Psoas muscle (tissue), 8 donors: ENCODE data around the gene CLC. TPM values are rescaled to one million over a fixed set of nuclear protein-coding genes. Genes with fewer than 3 reads are reported as not detected.

Source experiments
- ATAC-seq, 4 donors: fragments of 200-7000 bp; cut with Tn5 transposase; one replicate each; pipeline ENCODE4 v1.9.1; 2020; ENCODE audit warnings: moderate library complexity in 3 of 4, mild to moderate bottlenecking in 2 of 4
- DNase-seq, 2 donors: peaks; one replicate each; pipeline ENCODE4 v3.0.0-alpha.2; 2020
- H3K27ac ChIP-seq: fragments of 200-600 bp; one replicate; pipeline ENCODE4 v1.8.0; 2022
- H3K27me3 ChIP-seq, 3 donors: fragments of 200-600 bp in 1 of 3; one replicate each; pipeline versions ENCODE4 v1.6.1 to v1.8.0; 2013 to 2022; ENCODE audit warnings: low read length in 2 of 3, mild to moderate bottlenecking in 2 of 3, moderate library complexity in 1 of 3; ENCODE audit not compliant: insufficient read depth in 3 of 3
- H3K36me3 ChIP-seq, 2 donors: fragments of 200-600 bp in 1 of 2; one replicate each; pipeline versions ENCODE4 v1.6.1 to v1.8.0; 2013 to 2022; ENCODE audit warnings: low read depth in 1 of 2, mild to moderate bottlenecking in 1 of 2, moderate library complexity in 1 of 2; ENCODE audit not compliant: insufficient read depth in 1 of 2
- H3K4me1 ChIP-seq: fragments of 200-600 bp; one replicate; pipeline ENCODE4 v1.8.0; 2022
- H3K4me3 ChIP-seq: fragments of 200-600 bp; one replicate; pipeline ENCODE4 v1.8.0; 2022; ENCODE audit warnings: mild to moderate bottlenecking
- H3K9me3 ChIP-seq: fragments of 200-600 bp; one replicate; pipeline ENCODE4 v1.8.0; 2022
- WGBS, 3 donors: extraction: QIAGEN DNeasy Blood & Tissue Kit; methylation state at CpG; one replicate each; pipeline versions ENCODE4 v1.1.6 to v1.1.7; 2013; 5-methylcytosine and 5-hydroxymethylcytosine counted together
- intact Hi-C, 2 donors: fragments of 100-400 bp; cut with DNase I; formaldehyde crosslinking; loops; one replicate each; pipeline versions ENCODE4 v1.11.0 to v1.14.2; 2022
- polyA plus RNA-seq, 3 donors: library from polyadenylated mRNA; stranded (reverse); fragments of 200-250 nt; gene quantifications; one replicate each; pipeline ENCODE4 v1.2.3, GENCODE V29; 2013
- total RNA-seq, 4 donors: library from RNA; stranded (reverse); fragmentation: NEBNext Ultra II Directional in 2 of 4; extraction: Animal tissue kit (Norgen Biotek cat#: 25700) in 2 of 4; gene quantifications; one replicate each; pipeline versions ENCODE4 v1.2.1 to v1.2.4, GENCODE V29; 2021 to 2023
- TF ChIP-seq, protein P1 (sequence below): fragments of 200-600 bp; IDR thresholded peaks from one replicate; pipeline ENCODE4 v1.8.0; 2022; ENCODE audit warnings: antibody characterized with exemption
- donor health status: healthy with polysubstance abuse.
- donor health status: DM: no; HTN: no; CAD: no; lungs with moderate emphysema.
- donor health status: Bipolar disorder and iron deficiency.
- donor health status: healthy.
- donor health status: DM: yes; HTN: yes; CAD: no.
- donor health status: DM: no; HTN: no; CAD: no.
- donor health status: DM: no; HTN: no; CAD: no.
- donor health status: DM: yes; HTN: yes; CAD: no.

The CLC gene
- total and polyA plus RNA-seq, 7 donors, result 0.59 TPM; not detected in 6

DNA sequence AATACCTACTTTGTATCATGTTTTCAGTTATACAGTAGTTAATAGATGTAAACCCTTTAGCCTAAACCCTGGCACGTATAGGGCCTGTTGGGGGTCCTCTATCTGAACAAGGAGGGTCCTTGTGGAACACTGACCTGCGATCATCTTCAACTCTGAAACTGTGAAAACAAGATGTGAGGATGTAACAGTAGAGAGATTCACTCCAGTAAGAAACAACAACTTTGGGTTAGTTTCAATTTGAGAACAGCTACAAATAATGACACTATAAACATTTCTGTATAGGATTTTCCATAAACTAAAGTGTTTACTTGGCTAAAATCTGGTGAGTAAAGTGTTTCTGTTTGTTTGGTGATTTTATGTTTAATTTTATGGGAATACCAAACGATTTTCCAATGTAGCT lies 2.1 kb downstream of the CLC start:
- 31 to 64% (median 33%) methylated on average over 3 of the region's 3 CpGs for WGBS, 3 donors
- Histone ChIP-seq H3K4me3 (no peak overlapping the region), H3K9me3 (no peaks in the 10 kb centered on the region), H3K36me3 (no peaks in the 10 kb centered on the region), H3K4me1 (no peaks in the 10 kb centered on the region), H3K27me3 (no peaks in the 10 kb centered on the region), H3K27ac (no peak overlapping the region)
- intact Hi-C loops, result no loop called here
- DNase-seq (no peak), ATAC-seq (no peak)
- TF ChIP-seq, protein P1, sequence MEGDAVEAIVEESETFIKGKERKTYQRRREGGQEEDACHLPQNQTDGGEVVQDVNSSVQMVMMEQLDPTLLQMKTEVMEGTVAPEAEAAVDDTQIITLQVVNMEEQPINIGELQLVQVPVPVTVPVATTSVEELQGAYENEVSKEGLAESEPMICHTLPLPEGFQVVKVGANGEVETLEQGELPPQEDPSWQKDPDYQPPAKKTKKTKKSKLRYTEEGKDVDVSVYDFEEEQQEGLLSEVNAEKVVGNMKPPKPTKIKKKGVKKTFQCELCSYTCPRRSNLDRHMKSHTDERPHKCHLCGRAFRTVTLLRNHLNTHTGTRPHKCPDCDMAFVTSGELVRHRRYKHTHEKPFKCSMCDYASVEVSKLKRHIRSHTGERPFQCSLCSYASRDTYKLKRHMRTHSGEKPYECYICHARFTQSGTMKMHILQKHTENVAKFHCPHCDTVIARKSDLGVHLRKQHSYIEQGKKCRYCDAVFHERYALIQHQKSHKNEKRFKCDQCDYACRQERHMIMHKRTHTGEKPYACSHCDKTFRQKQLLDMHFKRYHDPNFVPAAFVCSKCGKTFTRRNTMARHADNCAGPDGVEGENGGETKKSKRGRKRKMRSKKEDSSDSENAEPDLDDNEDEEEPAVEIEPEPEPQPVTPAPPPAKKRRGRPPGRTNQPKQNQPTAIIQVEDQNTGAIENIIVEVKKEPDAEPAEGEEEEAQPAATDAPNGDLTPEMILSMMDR, result no peak

DNA sequence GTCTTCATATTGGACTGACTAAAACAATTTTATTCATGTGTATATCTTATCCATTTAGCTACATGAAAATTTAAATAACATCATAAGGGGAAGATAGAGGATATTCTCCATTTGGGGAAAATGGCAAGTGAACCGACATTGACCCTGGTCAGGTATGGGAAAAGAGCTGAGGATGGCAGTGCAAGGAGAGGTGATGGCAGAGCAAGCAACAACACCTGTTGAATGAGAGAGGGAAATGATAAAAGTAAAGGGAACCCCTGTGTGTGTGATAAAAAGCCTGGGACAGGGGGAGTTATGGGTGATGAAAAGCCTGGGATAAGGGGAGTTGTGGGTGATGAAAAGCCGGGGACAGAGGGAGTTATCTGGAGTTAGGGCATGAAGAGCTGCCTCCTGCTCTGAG lies 4.0 kb downstream of the CLC start:
- no peak overlapping the region for H3K4me3 ChIP-seq
- H3K9me3 ChIP-seq, result no peaks in the 10 kb centered on the region
- intact Hi-C loops, result no loop called here
- no peak for DNase-seq
- H3K36me3 ChIP-seq, result no peaks in the 10 kb centered on the region
- 83 to 85% (median 84%) methylated on average over 2 of the region's 2 CpGs for WGBS, 3 donors
- no peaks in the 10 kb centered on the region for H3K4me1 ChIP-seq
- TF ChIP-seq, protein P1, result no peak
- no peaks in the 10 kb centered on the region for H3K27me3 ChIP-seq
- no peak for ATAC-seq
- H3K27ac ChIP-seq, result no peak overlapping the region

DNA sequence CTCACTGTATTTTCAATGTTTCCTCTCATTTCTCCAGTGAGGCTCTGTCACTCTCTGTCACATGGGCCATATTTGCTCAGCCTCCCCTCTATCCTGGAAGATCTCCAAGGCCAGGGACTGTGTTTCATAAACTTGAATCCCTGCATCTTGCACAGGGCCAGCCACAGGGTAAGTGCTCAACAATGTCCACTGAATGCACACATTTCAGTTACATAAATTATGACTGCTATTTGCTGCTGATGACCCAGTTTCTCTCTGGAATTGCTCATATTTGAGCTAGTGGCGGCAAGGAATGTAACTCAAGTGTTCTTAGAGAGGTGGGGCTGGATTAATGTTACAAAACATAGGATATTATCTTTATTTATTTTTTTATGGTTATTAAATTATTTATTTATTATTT lies 6.1 kb downstream of the CLC start:
- Histone ChIP-seq H3K9me3 (no peaks in the 10 kb centered on the region), H3K4me1 (no peaks in the 10 kb centered on the region), H3K4me3 (no peak overlapping the region), H3K27me3 (no peaks in the 10 kb centered on the region), H3K36me3 (no peaks in the 10 kb centered on the region), H3K27ac (no peak overlapping the region)
- TF ChIP-seq, protein P1, result no peak
- WGBS, 3 donors, result 91 to 97% (median 93%) methylated on average over 1 of the region's 1 CpG
- DNase-seq (no peak), ATAC-seq (no peak)
- intact Hi-C loops, result no loop called here

DNA sequence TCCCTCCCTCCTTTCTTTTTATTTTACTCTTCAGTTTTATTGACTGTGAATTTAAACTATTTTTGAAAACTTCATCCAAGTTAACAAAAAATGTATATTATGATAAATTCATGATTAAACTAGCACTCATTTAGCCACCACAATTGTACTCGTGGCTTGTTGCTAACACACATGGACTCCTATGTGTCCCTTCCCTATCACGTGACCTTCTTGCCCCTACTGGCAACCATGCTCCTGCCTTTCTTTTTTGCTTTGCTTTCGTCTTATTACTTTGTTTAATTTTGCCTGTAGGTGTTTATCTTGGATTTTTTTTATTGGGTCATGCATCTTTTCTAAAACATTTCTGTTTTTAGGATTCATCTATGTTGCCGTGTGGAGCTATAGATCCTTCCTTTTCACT lies 8.2 kb downstream of the CLC start:
- 54 to 71% (median 64%) methylated on average over 4 of the region's 4 CpGs for WGBS, 3 donors
- no peak for ATAC-seq
- intact Hi-C loops, result no loop called here
- Histone ChIP-seq H3K9me3 (no peaks in the 10 kb centered on the region), H3K27me3 (no peaks in the 10 kb centered on the region), H3K4me3 (no peak overlapping the region), H3K4me1 (no peaks in the 10 kb centered on the region), H3K27ac (no peak overlapping the region), H3K36me3 (no peaks in the 10 kb centered on the region)
- TF ChIP-seq, protein P1, result no peak
- DNase-seq, result no peak

DNA sequence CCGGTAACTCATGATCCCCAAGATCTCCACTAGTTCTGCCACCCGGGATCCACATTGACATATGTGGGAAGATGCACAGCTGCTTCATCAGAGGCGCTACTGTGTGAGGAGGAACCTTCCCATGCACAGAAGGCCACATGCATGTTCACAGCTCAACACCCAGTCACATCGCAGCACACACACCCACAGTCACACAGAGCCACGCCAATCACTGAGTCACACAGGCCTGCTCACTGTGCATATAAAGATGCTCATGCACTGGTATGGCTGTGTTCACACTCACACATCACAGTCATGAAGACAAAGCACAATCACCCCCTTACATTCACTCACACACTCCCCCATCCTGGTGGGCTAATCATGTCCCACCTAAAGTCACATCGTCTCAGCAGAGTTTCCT lies 9.8 kb downstream of the CLC start:
- Histone ChIP-seq H3K27ac (no peak overlapping the region), H3K27me3 (no peaks in the 10 kb centered on the region), H3K4me3 (no peak overlapping the region), H3K36me3 (no peaks in the 10 kb centered on the region), H3K4me1 (no peaks in the 10 kb centered on the region), H3K9me3 (no peaks in the 10 kb centered on the region)
- ATAC-seq, result no peak
- intact Hi-C loops, result no loop called here
- TF ChIP-seq, protein P1, result no peak
- DNase-seq, result no peak
- WGBS, 3 donors, result 82 to 85% (median 83%) methylated on average over 6 of the region's 6 CpGs
